Stimulated activated CD8-positive, alpha-beta memory T cell treated with anti-CD3 and anti-CD28 coated beads, Interleukin-2, amount 100 ng/mL, for 48 hours (primary cell): Measurements from ENCODE around the gene SMIM5.
A peak's percentile ranks its signal among the peaks of the same experiment; 100 is the strongest.

Source experiments
- DNase-seq, 2 donors: peaks; one replicate each; pipeline ENCODE4 v3.0.0-alpha.2; 2020; ENCODE audit warnings: low read depth in 2 of 2

Gene SMIM5

GRCh38 chr17:75603123-75603522 is 30.1 kb upstream of the SMIM5 start:
- DNase-seq: no peak

GRCh38 chr17:75604034-75604695 is 29.1 kb upstream of the SMIM5 start:
- DNase-seq: no peak

GRCh38 chr17:75605790-75606189 is 27.4 kb upstream of the SMIM5 start:
- DNase-seq: no peak

GRCh38 chr17:75607086-75607485 is 26.1 kb upstream of the SMIM5 start:
- no peak for DNase-seq

- DNase-seq: no peak
These were observed 22.9 kb upstream of the SMIM5 start for GRCh38 chr17:75610103-75610984.

- no peak for DNase-seq
These were observed 21.3 kb upstream of the SMIM5 start for GRCh38 chr17:75611851-75612429.

GRCh38 chr17:75612906-75613626 is 20.2 kb upstream of the SMIM5 start:
- no peak for DNase-seq

GRCh38 chr17:75614006-75614405 is 19.2 kb upstream of the SMIM5 start:
- no peak for DNase-seq

GRCh38 chr17:75614556-75615270 is 18.5 kb upstream of the SMIM5 start:
- no peak for DNase-seq

- DNase-seq: no peak
These were observed 17.9 kb upstream of the SMIM5 start for GRCh38 chr17:75615301-75615700.

- no peak for DNase-seq
These were observed 16.6 kb upstream of the SMIM5 start for GRCh38 chr17:75616521-75617122.

GRCh38 chr17:75617218-75617617 is 16.0 kb upstream of the SMIM5 start:
- no peak for DNase-seq

- DNase-seq: no peak
These were observed 15.6 kb upstream of the SMIM5 start for GRCh38 chr17:75617675-75618074.

- peak; percentile 14 to 20 for DNase-seq
These were observed 13.5 kb upstream of the SMIM5 start for GRCh38 chr17:75619506-75620431.

- no peak for DNase-seq
These were observed 11.7 kb upstream of the SMIM5 start for GRCh38 chr17:75621489-75621888.

- DNase-seq: no peak
These were observed 11.2 kb upstream of the SMIM5 start for GRCh38 chr17:75622076-75622475.

- DNase-seq: no peak
These were observed 10.4 kb upstream of the SMIM5 start for GRCh38 chr17:75622771-75623273.

- no peak for DNase-seq
These were observed 9.8 kb upstream of the SMIM5 start for GRCh38 chr17:75623386-75623785.

- no peak for DNase-seq
These were observed 9.2 kb upstream of the SMIM5 start for GRCh38 chr17:75624021-75624420.
